ENCODE measurements around the gene SDE2. TPM values are rescaled to one million over a fixed set of nuclear protein-coding genes. Genes with fewer than 3 reads are reported as not detected.

Gene SDE2
- total RNA-seq (26.0 and 26.3 TPM in 2 replicates), polyA plus RNA-seq (10.0 and 39.3 TPM in 2 replicates), polyA minus RNA-seq (15.6 and 21.5 TPM in 2 replicates)
- 21.1 TPM for total RNA-seq (2013)

- Mint-ChIP-seq H3K4me1 (peaks cover 74% of the 10 kb centered on the region), H3K27me3 (no peaks in the 10 kb centered on the region), H3K27ac (peak within 1 kb of the TSS; percentile 97), H3K9me3 (ENCODE audit: insufficient read depth) (no peaks in the 10 kb centered on the region), H3K4me3 (peak within 1 kb of the TSS; percentile 100)
- Histone ChIP-seq H4K20me1 (ENCODE audit: control insufficient read depth, insufficient read depth, low read length, poor library complexity, severe bottlenecking) (peaks cover 12% of the 10 kb centered on the region), H3K27me3 (replicated peaks in 1 of 4; ENCODE audit: control extremely low read depth in 1 of 4, control insufficient read depth in 3 of 4, insufficient read depth in 4 of 4, low read length in 3 of 4) (no peaks in the 10 kb centered on the region), H3K4me1 (ENCODE audit: control insufficient read depth in 2 of 2, insufficient read depth in 2 of 2, low read length in 2 of 2) (peaks cover 65 to 72% of the 10 kb centered on the region in 2 donors), H3K79me2 (ENCODE audit: control insufficient read depth, insufficient read depth, low read length) (peaks cover 53% of the 10 kb centered on the region), H3K4me3 (ENCODE audit: control extremely low read depth in 1 of 5, extremely low read depth in 1 of 5, insufficient read depth in 1 of 5, low read depth in 2 of 5, low read length in 4 of 5) (peak within 1 kb of the TSS; percentile 75 to 93 (median 88)), H3K9me3 (ENCODE audit: control extremely low read depth in 1 of 3, control insufficient read depth in 2 of 3, insufficient read depth in 1 of 3, low read length in 2 of 3) (no peaks in the 10 kb centered on the region), H2AFZ (ENCODE audit: insufficient read depth, low read depth, low read length, poor library complexity, severe bottlenecking) (peak within 1 kb of the TSS; percentile 80), H3K36me3 (replicated peaks in 1 of 2; ENCODE audit: control extremely low read depth in 1 of 2, control insufficient read depth in 1 of 2, extremely low read depth in 1 of 2, insufficient read depth in 2 of 2, low read length in 1 of 2) (peaks cover 1 to 27% of the 10 kb centered on the region in 2 experiments), H3K4me2 (replicated peaks; ENCODE audit: low read depth, low read length, poor library complexity, severe bottlenecking) (peak within 1 kb of the TSS; percentile 90), H3K27ac (ENCODE audit: low read length in 2 of 2) (peak within 1 kb of the TSS; percentile 100), H3K9ac (ENCODE audit: low read length) (peak within 1 kb of the TSS; percentile 89)
- ChIA-PET CTCF (interaction anchor here (0.7 to 3.4 kb wide), 15 partner anchors 9 to 520 kb away, joined by 3 to 35 read pairs (median 6); partner anchors contain the start of gene H3-3A), POLR2A (interaction anchor here (0.6 to 8.1 kb wide), 20 partner anchors 12 to 554 kb away, joined by 3 to 195 read pairs (median 6); partner anchors contain the start of genes H3-3A, PYCR2 and TMEM63A)
- ATAC-seq (ENCODE audit: low read depth) (peak; percentile 81), DNase-seq (peak; percentile 100)
- intact Hi-C loops (cut with micrococcal nuclease) = loop anchor here (1.0 to 5.0 kb wide), 7 partner anchors 12 to 532 kb away; partner anchors contain the start of genes ACBD3, H3-3A and PARP1
- 0% methylated on average over 34 of the region's 53 CpGs for WGBS (ENCODE audit: insufficient coverage)
- TF ChIP-seq CTCF (IDR thresholded peaks at IDR 0.05) (no peak), EZH2 (IDR thresholded peaks at IDR 0.05; ENCODE audit: borderline replicate concordance, insufficient read depth, low read depth, low read length, poor library complexity, severe bottlenecking) (no peak)
Observed at GRCh38 chr1:225999227-225999911, at the start of gene SDE2. Gene SDE2 (minus strand): TSS chr1:225999343. CDS start chr1:225999312, 31 bp downstream.

- ATAC-seq (ENCODE audit: low read depth) (no peak), DNase-seq (no peak)
- ChIA-PET CTCF (no interaction called here), POLR2A (interaction anchor here (1.1 kb wide), 1 partner anchor 10 kb away, joined by 14 read pairs; no protein-coding TSS in a partner anchor)
- Histone ChIP-seq H3K27me3 (replicated peaks in 1 of 4; ENCODE audit: control extremely low read depth in 1 of 4, control insufficient read depth in 3 of 4, insufficient read depth in 4 of 4, low read length in 3 of 4) (no peaks in the 10 kb centered on the region), H3K36me3 (replicated peaks in 1 of 2; ENCODE audit: control extremely low read depth in 1 of 2, control insufficient read depth in 1 of 2, extremely low read depth in 1 of 2, insufficient read depth in 2 of 2, low read length in 1 of 2) (no peaks in the 10 kb centered on the region), H3K9me3 (ENCODE audit: control extremely low read depth in 1 of 3, control insufficient read depth in 2 of 3, insufficient read depth in 1 of 3, low read length in 2 of 3) (no peaks in the 10 kb centered on the region), H3K79me2 (ENCODE audit: control insufficient read depth, insufficient read depth, low read length) (no peaks in the 10 kb centered on the region), H4K20me1 (ENCODE audit: control insufficient read depth, insufficient read depth, low read length, poor library complexity, severe bottlenecking) (no peaks in the 10 kb centered on the region), H3K9ac (ENCODE audit: low read length) (no peak overlapping the region), H3K4me1 (ENCODE audit: control insufficient read depth in 2 of 2, insufficient read depth in 2 of 2, low read length in 2 of 2) (no peaks in the 10 kb centered on the region), H2AFZ (ENCODE audit: insufficient read depth, low read depth, low read length, poor library complexity, severe bottlenecking) (no peak overlapping the region), H3K4me3 (ENCODE audit: control extremely low read depth in 1 of 5, extremely low read depth in 1 of 5, insufficient read depth in 1 of 5, low read depth in 2 of 5, low read length in 4 of 5) (no peak overlapping the region), H3K27ac (ENCODE audit: low read length in 2 of 2) (no peak overlapping the region), H3K4me2 (replicated peaks; ENCODE audit: low read depth, low read length, poor library complexity, severe bottlenecking) (no peak overlapping the region)
- no peaks in the 10 kb centered on the region for H3K27me3 Mint-ChIP-seq
- H3K9me3 Mint-ChIP-seq (ENCODE audit: insufficient read depth) = no peaks in the 10 kb centered on the region
- intact Hi-C loops (cut with micrococcal nuclease) = no loop called here
- no peak overlapping the region for H3K27ac Mint-ChIP-seq
- H3K4me1 Mint-ChIP-seq = peaks cover under 1% of the 10 kb centered on the region
- WGBS (ENCODE audit: insufficient coverage) = no CpG with 5 or more reads among the region's 1 CpG
- no peak overlapping the region for H3K4me3 Mint-ChIP-seq
- TF ChIP-seq EZH2 (IDR thresholded peaks at IDR 0.05; ENCODE audit: borderline replicate concordance, insufficient read depth, low read depth, low read length, poor library complexity, severe bottlenecking) (no peak), CTCF (IDR thresholded peaks at IDR 0.05) (no peak)
Observed at GRCh38 chr1:226048886-226049285, 49.7 kb upstream of the SDE2 start.

All from B cell (primary cell).